Measurements from ENCODE around the gene CELSR1. TPM values are rescaled to one million over a fixed set of nuclear protein-coding genes. Genes with fewer than 3 reads are reported as not detected.
A peak's percentile ranks its signal among the peaks of the same experiment; 100 is the strongest.

CELSR1 gene
- total and polyA plus RNA-seq, 2 donors from 2014 or later, result 15.7 to 49.9 TPM

GRCh38 chr22:46482056-46482675 is 55.3 kb downstream of the CELSR1 start:
- DNase-seq, result no peak
- Histone ChIP-seq H3K9me3 (ENCODE audit: control insufficient read depth in 2 of 3, insufficient read depth in 1 of 3, low read length in 3 of 3) (peaks cover 0 to 7% (median 3%) of the 10 kb centered on the region in 3 donors), H3K4me3 (ENCODE audit: low read length in 3 of 3) (no peak overlapping the region), H3K9ac (ENCODE audit: low read length in 3 of 3) (peak overlapping the region in 1 of 3 donors; percentile 26), H3K36me3 (ENCODE audit: control insufficient read depth in 2 of 3, insufficient read depth in 3 of 3, low read length in 3 of 3) (no peaks in the 10 kb centered on the region), H3K27ac (ENCODE audit: low read depth in 2 of 2, low read length in 2 of 2) (no peak overlapping the region), H3K4me1 (ENCODE audit: control insufficient read depth in 2 of 3, insufficient read depth in 2 of 3, low read depth in 1 of 3, low read length in 3 of 3) (peaks cover 0 to 27% (median 15%) of the 10 kb centered on the region in 3 donors), H3K27me3 (ENCODE audit: control insufficient read depth, insufficient read depth, low read length) (no peaks in the 10 kb centered on the region)
- intact Hi-C loops (cut with DNase I), result no loop called here
- FAIRE-seq, result no peak
- no peak for TF ChIP-seq CTCF (IDR thresholded peaks at IDR 0.05; ENCODE audit: borderline replicate concordance, extremely low read depth, insufficient read depth)

- no peak for DNase-seq
- intact Hi-C loops (cut with DNase I), result no loop called here
Observed at GRCh38 chr22:46481386-46481785, 56.0 kb downstream of the CELSR1 start.

GRCh38 chr22:46480396-46480795 is 57.0 kb downstream of the CELSR1 start:
- TF ChIP-seq CTCF (IDR thresholded peaks at IDR 0.05; ENCODE audit: borderline replicate concordance, extremely low read depth, insufficient read depth), result no peak
- intact Hi-C loops (cut with DNase I), result no loop called here
- no peak for FAIRE-seq
- DNase-seq, result no peak
- peaks cover 0 to 24% (median 12%) of the 10 kb centered on the region in 3 donors for H3K4me1 ChIP-seq (ENCODE audit: control insufficient read depth in 2 of 3, insufficient read depth in 2 of 3, low read depth in 1 of 3, low read length in 3 of 3)
- H3K9me3 ChIP-seq (ENCODE audit: control insufficient read depth in 2 of 3, insufficient read depth in 1 of 3, low read length in 3 of 3), result peaks cover 0 to 7% (median 3%) of the 10 kb centered on the region in 3 donors
- no peaks in the 10 kb centered on the region for H3K27me3 ChIP-seq (ENCODE audit: control insufficient read depth, insufficient read depth, low read length)
- H3K27ac ChIP-seq (ENCODE audit: low read depth in 2 of 2, low read length in 2 of 2), result no peak overlapping the region
- H3K9ac ChIP-seq (ENCODE audit: low read length in 3 of 3), result no peak overlapping the region
- no peak overlapping the region for H3K4me3 ChIP-seq (ENCODE audit: low read length in 3 of 3)
- H3K36me3 ChIP-seq (ENCODE audit: control insufficient read depth in 2 of 3, insufficient read depth in 3 of 3, low read length in 3 of 3), result no peaks in the 10 kb centered on the region

More at GRCh38 chr22:46481386-46481785, 56.0 kb downstream of the CELSR1 start:
- Histone ChIP-seq H3K36me3 (ENCODE audit: control insufficient read depth in 2 of 3, insufficient read depth in 3 of 3, low read length in 3 of 3) (no peaks in the 10 kb centered on the region), H3K4me3 (ENCODE audit: low read length in 3 of 3) (no peak overlapping the region), H3K27ac (ENCODE audit: low read depth in 2 of 2, low read length in 2 of 2) (no peak overlapping the region), H3K4me1 (ENCODE audit: control insufficient read depth in 2 of 3, insufficient read depth in 2 of 3, low read depth in 1 of 3, low read length in 3 of 3) (peaks cover 0 to 24% (median 15%) of the 10 kb centered on the region in 3 donors), H3K27me3 (ENCODE audit: control insufficient read depth, insufficient read depth, low read length) (no peaks in the 10 kb centered on the region), H3K9me3 (ENCODE audit: control insufficient read depth in 2 of 3, insufficient read depth in 1 of 3, low read length in 3 of 3) (peaks cover 0 to 7% (median 3%) of the 10 kb centered on the region in 3 donors), H3K9ac (ENCODE audit: low read length in 3 of 3) (no peak overlapping the region)
- FAIRE-seq, result no peak
- TF ChIP-seq CTCF (IDR thresholded peaks at IDR 0.05; ENCODE audit: borderline replicate concordance, extremely low read depth, insufficient read depth), result no peak

Data from kidney (tissue), 14 donors.